Ammon's horn (tissue), 1 donor: Measurements from ENCODE around the gene RECQL5.

Experiments
- DNase-seq: peaks from one replicate; pipeline ENCODE4 v3.0.0-alpha.2; 2016; ENCODE audit warnings: low spot score

The RECQL5 gene

DNA sequence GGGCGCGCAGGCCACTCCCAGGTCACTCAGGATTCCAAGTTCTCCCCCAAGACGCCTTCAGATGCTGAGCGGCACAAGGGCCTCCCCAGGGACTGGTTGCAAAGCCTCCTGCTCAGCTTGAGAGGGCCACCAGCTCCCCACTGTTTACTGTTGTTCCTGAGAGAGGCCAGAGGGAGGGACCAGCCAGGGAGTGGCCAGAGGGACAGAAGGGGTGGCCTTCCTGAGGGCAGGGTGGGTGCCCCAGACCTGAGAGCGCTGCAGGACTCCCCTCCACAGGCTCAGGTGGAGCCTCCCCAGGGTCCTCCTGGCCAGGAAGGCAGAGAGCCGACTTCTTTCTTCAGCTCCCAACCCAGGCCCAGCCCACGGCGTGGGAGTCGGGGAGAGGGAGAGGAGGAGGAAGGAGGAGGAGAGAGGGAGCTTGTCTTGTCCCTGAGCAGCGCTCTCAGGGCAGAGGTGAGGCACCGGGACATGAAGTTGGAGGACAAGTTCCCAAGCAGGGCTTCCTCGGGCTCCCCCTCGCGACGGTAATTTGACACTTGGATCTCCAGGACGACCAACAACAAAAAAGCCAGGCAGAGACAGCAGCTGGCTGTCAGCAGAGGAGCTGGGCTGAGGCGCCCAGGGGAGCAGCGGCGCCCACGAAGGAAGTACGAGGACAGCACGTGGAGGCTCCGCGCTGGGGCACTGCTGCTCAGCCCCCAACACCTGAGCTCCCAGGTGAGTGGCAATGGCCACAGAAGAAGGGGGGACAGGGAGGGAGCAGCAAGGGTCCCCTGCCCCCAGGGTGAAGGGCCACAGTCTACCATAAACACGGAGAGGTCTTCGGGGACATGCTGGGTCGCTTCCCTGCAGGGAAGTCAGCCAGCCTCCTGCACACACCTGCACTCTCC lies 33.2 kb downstream of the RECQL5 start:
- peak; percentile 87 for DNase-seq

DNA sequence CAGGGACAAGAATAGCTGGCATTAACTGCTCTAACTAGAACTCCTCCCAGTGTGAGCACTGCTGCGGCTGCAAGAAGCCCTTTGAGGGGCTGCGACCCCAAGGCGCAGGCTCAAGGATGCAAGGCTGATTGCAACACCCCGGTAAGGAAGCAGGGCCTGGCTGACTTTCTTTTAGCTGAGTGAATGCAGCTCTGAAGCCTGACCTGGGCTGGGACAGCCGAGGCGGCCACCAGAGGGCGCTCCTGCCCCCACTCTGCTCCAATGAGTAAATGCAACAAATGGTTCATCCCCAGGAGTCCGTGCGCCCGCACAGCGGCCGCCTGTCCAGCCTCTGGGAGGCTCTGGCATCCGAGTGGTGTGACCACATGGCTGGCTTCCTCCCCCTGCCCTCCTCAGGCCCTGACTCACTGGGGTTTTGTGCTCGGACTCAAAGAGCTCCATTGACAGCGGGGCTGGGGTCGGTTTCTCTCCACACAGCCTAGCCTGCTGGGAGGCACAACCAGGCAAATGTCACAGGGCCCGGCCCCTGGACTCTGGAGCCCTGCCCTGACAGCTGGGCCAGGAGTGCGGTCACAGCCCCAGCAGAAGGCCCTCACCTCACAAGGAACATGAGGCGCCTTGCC lies 34.0 kb downstream of the RECQL5 start, which contains the start of gene SMIM5:
SMIM5 (plus strand) TSS at position 572 of the 623 bp plus-strand sequence. CDS start 6,768 bp downstream, outside the sequence.
- peak; percentile 96 for DNase-seq

DNA sequence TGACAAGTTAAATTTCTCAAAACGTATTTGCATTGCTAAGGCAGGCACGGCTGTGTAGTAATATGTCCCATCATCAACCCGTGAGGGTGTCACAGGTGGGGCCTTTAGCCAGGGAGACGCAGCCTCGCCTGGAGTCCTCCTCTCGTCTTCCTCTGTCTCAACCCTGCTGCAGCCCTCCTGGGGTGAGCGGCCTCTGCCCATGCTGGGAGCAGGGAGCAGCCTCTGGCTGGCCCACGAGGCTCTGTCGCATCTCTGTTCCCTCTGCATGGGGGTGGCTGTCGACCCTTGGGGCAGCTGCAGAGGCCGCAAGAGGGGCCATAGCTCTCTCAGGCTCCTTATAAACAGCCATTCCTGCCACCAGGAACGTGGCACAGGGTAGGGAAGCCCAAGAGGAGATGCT lies 34.5 kb downstream of the RECQL5 start:
- no peak for DNase-seq

DNA sequence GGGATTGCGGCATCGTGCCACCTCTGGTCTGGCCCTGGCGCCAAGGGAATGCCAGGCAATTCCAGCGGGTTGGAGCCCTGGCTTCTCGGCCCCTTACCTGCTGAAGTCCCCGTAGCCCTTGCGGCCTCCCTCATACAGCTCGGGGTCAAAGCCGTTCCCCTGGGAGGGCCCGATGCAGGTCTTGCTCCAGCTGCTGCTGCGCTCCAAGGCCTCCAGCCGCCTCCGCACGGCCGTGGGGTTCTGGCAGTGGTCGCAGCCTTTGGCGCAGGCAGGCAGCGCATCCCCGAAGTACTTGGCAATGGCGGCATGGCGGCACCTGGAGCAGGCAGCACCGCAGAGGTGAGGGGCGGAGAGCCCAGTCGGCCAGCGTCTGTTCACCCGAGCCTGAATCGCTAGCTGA lies 35.6 kb downstream of the RECQL5 start:
- no peak for DNase-seq

DNA sequence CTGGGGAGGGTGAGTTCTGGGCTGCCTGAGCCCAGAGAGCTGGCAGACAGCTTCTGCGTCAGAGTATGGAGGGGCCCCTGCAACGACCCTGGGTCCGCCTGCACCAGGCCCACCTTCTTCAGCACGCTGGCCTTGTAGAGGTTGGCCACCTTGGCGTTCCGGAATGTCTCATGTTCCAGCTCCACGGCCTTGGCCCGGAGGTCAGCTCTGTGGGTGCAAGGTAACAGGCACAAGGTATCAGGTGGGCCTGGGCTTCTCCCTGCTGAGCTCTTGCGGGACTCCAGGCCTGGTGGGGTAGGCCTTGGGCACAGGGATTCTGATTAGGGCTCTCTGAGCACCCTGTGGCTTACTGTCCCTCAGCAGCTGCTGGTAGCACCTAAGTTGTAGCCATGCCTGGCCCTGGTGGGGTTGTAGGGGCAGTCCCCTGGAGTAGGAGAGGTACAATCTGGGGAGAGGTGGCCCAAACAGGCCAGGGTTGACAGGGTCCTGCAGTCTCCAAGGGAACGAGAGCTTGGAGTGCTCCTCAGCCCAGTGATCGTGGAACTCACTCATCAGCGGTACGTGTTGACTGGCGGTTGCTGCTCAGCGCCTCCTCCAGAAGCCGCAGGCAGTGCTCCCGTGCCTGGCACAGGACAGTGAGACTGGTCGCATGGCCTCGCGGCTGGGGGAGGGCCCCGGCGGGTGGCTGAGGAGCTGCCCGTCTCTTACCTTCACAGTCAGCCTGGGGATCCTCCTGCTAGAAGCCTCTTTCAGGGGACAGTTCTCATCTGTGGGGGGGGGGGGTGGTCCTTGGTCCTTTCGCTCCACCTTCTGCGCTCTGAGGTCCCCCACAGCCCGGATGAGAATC lies 36.7 kb downstream of the RECQL5 start:
- DNase-seq, result no peak

DNA sequence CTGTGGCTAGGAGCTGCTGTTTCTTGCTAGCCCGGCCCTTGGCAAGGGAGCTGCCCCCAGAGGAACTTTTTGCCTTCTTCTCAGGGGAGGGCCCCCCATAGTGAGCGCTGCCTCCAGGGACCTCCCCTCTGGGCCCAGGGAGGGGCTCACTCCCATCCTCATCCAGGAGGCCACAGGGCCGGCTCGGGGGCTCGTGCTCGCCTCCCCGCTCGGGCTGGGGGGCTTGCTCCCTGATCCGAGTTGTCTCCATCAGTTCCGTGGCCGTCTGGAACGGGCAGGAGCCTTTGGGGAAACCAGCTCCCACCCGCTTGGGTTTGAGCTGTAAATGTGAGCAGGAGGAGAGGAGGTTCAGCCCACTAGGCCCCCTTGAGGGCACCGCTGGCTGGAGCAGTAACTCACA lies 37.8 kb downstream of the RECQL5 start:
- no peak for DNase-seq

DNA sequence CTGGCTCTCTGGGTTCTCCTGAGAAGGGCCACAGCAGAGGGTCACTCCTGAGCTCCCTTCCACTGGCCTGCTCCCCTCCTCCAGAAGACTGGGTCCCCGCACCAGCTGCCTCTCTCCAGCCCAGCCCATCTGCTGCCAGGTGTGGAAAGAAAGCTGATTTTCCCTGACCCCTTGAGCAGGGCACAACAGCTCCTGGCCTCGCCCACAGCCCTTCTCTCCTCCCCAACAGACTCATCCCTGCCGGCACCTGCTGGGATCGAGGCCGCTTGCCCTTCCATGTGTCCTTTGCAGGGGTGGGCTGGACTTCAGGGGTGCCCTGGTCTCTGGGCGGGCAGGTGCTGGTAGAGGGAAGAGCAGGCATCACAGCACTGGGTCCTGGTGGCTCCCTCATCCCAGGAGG lies 38.5 kb downstream of the RECQL5 start:
- DNase-seq, result no peak

DNA sequence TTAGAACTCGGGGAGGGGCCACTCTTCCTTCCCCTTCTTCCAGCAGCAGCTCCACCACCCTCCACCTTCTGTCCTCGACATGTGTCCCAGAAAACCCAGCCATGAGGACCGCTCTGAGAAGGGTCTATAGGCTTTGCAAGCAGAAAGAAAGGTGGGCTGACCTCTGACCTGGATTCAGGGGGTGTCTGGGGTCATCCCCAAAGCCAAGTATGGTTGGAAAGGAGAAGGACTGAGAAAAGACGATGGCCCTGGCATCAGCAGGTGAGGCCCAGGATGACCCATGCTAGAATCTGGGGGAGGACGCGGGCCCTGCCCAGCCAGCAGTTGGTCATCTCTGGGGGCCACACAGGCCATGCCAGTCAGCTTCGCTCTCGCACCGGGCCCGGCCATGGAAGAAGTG lies 39.9 kb downstream of the RECQL5 start:
- no peak for DNase-seq

DNA sequence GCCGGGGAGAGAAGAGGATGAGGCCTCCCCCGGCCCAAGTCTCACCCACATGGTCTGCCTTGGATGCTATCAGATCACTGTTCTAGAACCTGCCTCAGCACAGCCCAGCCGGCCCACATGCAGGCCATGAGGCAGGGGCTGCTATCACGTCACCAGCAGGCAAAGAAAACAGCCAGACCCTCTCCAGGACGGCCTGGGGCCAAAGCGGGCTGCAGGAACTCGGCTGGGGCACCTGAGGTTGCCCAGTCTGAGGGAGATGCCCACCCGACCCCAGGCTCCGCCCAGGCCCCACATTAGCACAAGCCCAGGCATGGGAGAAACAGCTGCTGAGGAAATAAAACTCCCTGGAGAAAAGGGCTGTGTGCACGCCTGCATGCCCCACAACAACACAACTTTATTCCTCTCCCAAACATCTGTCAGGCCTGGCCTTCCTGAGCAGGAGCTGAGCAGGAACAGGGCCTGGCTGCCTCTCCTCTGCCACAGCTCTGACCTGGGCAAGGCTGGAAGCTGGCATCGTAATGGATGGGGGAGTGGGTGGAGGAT lies 40.4 kb downstream of the RECQL5 start:
- no peak for DNase-seq

DNA sequence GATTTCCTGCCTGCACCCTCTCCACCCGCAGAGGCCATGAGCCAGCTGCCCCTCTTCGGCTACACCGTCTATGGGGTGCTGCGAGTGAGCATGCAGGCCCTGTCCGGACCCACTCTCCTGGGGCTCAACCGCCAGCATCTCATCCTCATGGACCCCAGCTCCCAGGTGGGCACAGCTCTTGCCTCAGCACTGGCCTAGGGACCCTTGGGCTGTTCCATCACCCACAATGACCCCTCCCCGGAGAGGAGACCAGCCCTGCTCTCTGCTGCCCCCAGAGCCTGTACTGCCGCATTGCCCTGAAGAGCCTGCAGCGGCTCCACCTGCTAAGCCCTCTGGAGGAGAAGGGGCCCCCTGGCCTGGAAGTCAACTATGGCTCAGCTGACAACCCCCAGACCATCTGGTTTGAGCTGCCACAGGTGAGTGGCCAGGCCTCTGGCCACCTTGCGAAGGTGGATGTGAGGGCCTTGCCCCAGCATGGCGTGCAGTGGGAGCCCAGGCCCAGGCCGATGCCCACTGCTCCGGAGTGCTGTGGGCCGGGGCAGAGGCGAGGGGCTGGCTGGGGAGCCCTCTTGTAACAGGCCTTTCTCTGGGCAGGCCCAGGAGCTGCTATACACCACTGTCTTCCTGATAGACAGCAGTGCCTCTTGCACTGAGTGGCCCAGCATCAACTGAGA lies 41.0 kb downstream of the RECQL5 start:
- DNase-seq, result no peak

DNA sequence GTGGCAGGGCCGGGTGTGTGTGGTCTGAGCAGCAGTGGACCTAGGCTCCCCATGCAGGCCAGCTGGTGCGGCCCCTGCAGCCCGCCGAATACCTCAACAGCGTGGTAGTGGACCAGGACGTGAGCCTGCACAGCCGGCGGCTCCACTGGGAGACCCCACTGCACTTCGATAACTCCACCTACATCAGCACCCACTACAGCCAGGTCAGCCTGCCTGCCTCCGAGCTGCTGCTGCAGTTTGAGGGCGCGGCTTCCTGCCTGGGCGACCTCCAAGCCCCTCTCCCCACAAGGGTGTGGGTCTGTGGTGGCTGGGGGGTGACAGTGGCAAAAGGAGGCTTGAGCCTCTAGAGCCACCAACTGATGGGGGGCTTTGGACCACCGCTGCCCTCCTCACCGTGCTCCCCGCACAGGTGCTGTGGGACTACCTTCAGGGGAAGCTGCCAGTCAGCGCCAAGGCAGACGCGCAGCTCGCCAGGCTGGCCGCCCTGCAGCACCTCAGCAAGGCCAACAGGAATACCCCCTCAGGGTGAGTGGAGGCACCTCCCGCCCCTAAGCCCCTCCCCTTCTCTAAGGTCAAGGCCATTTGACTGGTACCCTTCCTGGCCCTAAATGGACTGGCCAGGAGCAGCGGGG lies 42.1 kb downstream of the RECQL5 start:
- DNase-seq, result no peak

DNA sequence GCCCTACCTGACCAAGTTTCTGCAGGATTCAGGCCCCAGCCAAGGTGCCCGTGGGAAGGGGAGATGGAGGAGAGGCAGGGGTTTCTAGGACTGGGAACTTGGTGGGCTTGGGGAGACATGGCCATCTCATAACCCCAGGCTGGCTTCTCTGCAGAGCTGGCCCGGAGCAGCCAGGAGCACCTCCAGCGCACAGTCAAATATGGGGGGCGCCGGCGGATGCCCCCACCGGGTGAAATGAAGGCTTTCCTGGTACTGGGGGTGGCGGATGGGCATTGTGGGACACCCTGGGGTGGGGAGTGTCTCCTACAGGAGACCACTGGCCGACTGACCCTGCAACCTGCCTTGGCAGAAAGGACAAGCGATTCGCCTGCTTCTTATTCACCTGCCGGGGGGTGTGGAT lies 42.9 kb downstream of the RECQL5 start:
- DNase-seq, result no peak

DNA sequence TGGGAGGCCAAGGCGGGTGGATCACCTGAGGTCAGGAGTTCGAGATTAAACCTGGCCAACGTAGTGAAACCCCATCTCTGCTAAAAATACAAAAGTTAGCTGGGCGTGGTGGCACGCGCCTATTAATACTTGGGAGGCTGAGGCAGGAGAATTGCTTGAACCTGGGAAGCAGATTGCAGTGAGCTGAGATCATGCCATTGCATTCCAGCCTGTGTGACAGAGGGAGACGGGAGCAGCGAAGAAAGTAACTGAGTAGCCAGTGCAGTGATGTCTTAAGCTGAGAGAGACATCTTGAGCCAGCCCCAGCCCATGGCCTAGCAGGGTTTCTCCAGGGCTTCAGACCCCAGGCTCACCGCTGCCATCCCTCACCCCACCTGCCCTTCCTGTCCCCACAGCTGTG lies 43.6 kb downstream of the RECQL5 start:
- no peak for DNase-seq

DNA sequence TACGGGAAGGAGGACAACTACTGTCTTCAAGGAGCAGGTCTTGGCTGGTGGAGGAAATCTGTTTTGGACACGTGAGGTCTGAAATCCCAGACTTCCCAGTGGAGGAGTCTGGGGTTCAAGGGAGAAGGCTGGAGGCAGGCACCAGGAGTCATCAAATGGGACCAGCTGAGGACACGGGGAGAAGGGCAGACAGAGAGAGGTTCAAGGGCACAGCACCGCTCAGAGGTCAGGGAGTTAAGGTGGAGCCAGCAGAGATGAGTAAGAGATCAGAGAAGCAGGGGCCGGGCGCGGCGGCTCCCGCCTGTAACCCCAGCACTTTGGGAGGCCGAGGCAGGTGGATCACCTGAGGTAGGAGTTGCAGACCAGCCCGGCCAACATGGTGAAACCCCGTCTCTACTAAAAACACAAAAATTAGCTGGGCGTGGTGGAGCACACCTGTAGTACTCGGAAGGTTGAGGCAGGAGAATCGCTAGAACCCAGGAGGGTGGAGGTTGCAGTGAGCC lies 44.1 kb downstream of the RECQL5 start:
- DNase-seq, result no peak

DNA sequence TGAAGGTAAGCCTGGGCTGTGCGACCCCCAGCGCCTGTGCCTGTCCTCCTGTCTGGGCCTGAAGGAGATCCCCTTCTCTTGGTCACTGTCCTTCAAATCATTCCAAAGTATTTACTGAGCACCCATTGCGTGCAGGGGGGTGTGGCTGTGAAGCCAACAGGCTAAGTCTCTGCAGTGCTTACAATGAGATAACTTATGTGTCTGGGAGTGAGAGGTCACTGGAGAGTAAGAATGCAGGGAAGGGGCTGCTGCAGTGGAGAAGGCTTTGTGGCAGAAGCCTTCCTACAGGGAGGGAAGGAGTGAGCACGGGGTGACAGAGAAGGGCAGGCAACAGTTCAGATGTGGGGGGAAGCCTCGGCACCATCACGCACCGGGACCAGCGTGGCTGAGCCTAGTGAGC lies 44.9 kb downstream of the RECQL5 start:
- no peak for DNase-seq

DNA sequence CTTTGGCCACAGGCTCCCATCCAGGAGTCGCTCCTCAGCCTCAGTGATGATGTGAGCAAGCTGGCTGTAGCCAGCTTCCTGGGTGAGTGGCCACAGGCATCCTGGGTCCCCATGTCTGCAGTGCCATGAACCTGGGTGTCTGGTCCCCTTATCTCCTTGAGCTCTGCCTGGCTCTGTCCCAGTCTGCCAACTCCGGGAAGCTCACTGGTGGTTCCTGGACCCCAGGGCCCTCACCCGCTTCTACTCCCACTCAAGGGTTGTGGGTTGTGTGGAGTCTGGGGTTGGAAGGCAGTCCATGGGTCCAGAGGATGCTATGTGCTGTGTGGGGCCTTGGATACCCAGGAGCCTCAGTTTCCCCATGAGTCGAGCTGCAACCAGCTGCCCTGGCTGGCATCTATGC lies 45.5 kb downstream of the RECQL5 start:
- DNase-seq, result no peak

DNA sequence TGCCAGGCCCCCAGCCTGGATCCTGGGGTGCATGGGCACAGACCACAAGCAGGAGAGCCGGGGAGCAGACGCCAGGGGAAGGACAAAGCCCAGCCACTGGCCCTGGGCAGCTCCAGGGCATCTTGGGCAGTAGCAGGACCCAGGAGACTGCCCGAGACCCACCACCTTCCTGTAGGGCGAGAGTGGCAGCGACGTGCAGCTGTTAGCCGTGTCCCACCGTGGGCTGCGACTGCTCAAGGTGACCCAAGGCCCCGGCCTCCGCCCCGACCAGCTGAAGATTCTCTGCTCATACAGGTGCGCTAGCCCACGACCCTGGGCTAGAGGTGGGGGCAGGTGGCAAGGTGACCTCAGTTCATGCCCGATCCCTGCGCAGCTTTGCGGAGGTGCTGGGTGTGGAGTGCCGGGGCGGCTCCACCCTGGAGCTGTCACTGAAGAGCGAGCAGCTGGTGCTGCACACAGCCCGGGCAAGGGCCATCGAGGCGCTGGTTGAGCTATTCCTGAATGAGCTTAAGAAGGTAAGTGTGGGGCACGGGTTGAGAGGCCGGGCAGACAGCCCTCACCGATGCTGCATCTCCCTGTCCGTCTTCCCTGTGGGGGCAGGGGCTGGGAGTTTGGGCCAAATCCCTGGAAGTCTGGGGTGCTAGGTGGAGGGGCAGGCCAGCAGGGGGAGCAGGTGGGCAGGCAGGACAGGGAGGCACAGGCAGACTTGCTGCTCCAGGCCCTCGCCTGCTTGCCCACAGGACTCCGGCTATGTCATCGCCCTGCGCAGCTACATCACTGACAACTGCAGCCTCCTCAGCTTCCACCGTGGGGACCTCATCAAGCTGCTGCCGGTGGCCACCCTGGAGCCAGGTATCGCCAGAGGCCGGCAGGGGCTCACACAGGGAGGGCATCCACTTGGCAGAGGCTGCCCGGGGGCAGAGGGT lies 47.2 kb downstream of the RECQL5 start:
- no peak for DNase-seq

DNA sequence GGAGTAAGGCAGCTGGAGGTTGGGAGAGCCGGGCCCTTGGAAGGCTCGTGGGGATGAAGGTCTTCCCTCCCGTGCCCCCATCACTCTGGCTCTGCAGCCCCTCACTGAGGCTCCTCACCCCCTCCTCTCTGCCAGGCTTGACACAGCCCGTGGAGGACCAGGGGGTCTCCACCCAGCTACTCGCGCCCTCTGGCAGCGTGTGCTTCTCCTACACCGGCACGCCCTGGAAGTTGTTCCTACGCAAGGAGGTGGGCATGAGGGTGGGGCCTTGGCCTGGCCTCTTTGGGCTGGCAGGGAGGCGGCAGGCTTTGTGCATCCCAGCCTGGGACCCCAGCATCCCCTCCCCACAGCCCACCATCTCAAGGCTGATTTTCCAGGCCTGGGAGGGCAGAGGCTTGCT lies 49.3 kb downstream of the RECQL5 start:
- no peak for DNase-seq

DNA sequence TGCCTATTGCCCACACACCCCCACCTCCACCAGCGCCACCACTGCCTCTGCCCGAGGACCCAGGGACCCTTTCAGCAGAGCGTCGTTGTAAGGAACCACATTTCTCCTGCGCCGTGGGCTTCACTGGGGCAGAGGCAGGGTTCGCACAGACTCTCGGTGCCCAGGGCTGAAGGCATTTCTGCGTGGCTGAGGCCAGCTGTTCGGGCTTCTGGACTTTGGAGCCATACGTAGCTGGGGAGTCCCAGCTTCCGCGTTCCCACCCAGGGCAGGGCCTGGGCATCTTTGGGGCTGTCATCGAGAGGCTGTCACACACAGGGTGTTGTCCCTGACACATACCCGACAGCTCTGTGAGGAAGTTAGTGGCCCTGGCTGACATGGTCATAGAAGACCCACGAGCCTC lies 49.7 kb downstream of the RECQL5 start:
- no peak for DNase-seq

DNA sequence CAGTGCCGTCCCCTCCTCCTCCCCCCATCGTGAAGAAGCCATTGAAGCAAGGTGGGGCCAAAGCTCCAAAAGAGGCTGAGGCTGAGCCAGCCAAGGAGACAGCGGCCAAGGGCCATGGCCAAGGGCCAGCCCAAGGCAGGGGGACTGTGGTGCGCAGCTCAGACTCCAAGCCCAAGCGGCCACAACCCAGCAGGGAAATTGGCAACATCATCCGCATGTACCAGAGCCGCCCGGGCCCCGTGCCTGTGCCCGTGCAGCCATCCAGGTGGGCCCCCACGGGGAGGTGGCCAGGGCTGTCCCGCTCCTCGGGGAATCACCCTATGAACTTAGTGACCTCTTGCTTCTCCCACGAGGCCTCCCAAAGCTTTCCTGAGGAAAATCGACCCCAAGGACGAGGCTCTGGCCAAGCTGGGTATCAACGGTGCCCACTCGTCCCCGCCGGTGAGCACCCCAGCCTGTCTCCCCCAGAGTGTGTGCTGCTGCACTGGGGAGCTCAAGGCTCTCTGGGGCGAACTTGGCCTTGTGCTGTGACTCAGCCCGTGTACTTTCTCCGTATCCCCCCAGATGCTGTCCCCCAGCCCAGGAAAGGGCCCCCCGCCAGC lies 50.3 kb downstream of the RECQL5 start:
- DNase-seq, result no peak
